ENCODE results near the gene MBLAC1. TPM values are rescaled to one million over a fixed set of nuclear protein-coding genes. Genes with fewer than 3 reads are reported as not detected.

The MBLAC1 gene
- total RNA-seq, 1 experiment from 2014 or later: 5.2 TPM

DNA sequence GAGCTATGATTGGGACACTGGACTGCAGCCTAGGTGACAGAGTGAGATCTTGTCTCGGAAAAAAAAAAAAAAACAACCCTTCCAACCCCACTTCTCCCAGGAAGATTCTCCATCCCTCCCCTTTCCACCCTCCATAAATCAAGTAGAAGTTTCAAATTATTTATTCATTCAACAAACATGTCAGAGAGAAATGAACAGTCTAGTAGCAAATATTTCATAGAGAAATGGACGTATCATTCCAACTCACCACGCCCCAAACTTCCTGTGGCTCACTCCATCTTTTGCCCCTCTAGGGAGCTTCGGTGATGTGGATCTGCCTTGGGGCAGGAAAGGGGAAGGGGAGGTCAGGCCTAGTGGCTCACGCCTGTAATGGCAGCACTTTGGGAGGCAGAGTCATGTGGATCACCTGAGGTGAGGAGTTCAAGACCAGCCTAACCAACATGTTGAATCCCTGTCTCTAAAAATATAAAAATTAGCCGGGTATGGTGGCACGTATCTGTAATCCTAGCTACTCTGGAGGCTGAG lies 32.4 kb downstream of the MBLAC1 start:
- Histone ChIP-seq H3K36me3 (ENCODE audit: control insufficient read depth, insufficient read depth, low read length) (peaks cover 6% of the 10 kb centered on the region), H3K4me1 (ENCODE audit: control insufficient read depth, insufficient read depth, low read length) (peaks cover 31% of the 10 kb centered on the region), H3K27me3 (ENCODE audit: control insufficient read depth, insufficient read depth, low read length) (no peaks in the 10 kb centered on the region), H3K27ac (ENCODE audit: low read length) (peak overlapping the region; percentile 81), H3K9me3 (ENCODE audit: control insufficient read depth, insufficient read depth, low read depth, low read length) (no peaks in the 10 kb centered on the region), H3K4me3 (ENCODE audit: low read depth in 2 of 2, low read length in 2 of 2) (peak overlapping the region; percentile 78 to 91)
- ChIA-PET CTCF (no interaction called here), POLR2A (interaction anchor here (0.7 kb wide), 1 partner anchor 82 kb away, joined by 6 read pairs; no protein-coding TSS in a partner anchor)
- in situ Hi-C loops (cut with HindIII; ENCODE audit: low pct_unique_long_range_greater_than_20kb, low sequenced_read_pairs) (no loop called here), intact Hi-C loops (cut with micrococcal nuclease; ENCODE audit: unreplicated experiment) (no loop called here)
- no TSS peak for BruUV-seq (replicated peaks)
- DNase-seq (ENCODE audit: low read depth, low spot score) (no peak), ATAC-seq (no peak)
- TF ChIP-seq SIN3A (IDR thresholded peaks at IDR 0.05; ENCODE audit: borderline replicate concordance, insufficient read depth, low read depth, low read length) (no peak), POLR2AphosphoS5 (IDR thresholded peaks at IDR 0.05; ENCODE audit: low read depth, low read length) (no peak), TCF7L2 (IDR thresholded peaks at IDR 0.05; ENCODE audit: low read depth, low read length) (no peak)
- TF ChIP-seq, protein P1, sequence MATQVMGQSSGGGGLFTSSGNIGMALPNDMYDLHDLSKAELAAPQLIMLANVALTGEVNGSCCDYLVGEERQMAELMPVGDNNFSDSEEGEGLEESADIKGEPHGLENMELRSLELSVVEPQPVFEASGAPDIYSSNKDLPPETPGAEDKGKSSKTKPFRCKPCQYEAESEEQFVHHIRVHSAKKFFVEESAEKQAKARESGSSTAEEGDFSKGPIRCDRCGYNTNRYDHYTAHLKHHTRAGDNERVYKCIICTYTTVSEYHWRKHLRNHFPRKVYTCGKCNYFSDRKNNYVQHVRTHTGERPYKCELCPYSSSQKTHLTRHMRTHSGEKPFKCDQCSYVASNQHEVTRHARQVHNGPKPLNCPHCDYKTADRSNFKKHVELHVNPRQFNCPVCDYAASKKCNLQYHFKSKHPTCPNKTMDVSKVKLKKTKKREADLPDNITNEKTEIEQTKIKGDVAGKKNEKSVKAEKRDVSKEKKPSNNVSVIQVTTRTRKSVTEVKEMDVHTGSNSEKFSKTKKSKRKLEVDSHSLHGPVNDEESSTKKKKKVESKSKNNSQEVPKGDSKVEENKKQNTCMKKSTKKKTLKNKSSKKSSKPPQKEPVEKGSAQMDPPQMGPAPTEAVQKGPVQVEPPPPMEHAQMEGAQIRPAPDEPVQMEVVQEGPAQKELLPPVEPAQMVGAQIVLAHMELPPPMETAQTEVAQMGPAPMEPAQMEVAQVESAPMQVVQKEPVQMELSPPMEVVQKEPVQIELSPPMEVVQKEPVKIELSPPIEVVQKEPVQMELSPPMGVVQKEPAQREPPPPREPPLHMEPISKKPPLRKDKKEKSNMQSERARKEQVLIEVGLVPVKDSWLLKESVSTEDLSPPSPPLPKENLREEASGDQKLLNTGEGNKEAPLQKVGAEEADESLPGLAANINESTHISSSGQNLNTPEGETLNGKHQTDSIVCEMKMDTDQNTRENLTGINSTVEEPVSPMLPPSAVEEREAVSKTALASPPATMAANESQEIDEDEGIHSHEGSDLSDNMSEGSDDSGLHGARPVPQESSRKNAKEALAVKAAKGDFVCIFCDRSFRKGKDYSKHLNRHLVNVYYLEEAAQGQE (IDR thresholded peaks at IDR 0.05; ENCODE audit: insufficient read depth in 1 of 2, low read depth in 2 of 2, low read length in 1 of 2): no peak
- TF ChIP-seq, protein P2, sequence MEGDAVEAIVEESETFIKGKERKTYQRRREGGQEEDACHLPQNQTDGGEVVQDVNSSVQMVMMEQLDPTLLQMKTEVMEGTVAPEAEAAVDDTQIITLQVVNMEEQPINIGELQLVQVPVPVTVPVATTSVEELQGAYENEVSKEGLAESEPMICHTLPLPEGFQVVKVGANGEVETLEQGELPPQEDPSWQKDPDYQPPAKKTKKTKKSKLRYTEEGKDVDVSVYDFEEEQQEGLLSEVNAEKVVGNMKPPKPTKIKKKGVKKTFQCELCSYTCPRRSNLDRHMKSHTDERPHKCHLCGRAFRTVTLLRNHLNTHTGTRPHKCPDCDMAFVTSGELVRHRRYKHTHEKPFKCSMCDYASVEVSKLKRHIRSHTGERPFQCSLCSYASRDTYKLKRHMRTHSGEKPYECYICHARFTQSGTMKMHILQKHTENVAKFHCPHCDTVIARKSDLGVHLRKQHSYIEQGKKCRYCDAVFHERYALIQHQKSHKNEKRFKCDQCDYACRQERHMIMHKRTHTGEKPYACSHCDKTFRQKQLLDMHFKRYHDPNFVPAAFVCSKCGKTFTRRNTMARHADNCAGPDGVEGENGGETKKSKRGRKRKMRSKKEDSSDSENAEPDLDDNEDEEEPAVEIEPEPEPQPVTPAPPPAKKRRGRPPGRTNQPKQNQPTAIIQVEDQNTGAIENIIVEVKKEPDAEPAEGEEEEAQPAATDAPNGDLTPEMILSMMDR (IDR thresholded peaks at IDR 0.05): no peak

DNA sequence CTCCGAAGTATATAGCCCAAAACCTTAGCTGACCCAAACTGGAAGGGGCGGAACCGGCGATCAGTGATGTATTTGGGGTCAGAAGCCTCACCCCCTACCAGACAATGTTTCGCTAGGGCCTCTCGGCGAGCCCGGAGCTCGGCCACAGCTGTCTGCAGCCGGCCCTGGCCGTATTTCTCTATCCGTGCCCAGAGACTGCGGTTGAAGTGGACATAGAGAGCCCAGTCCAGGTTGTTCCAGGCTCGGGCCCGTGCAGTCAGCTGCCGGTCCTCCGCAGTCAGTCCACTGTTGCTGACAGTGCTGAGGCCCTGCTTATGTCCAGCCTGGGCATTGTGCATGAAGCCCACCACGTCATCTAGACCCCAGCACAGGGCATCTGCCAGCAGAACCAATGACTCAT lies 33.3 kb downstream of the MBLAC1 start:
- ATAC-seq (no peak), DNase-seq (ENCODE audit: low read depth, low spot score) (no peak)
- H3K4me1 ChIP-seq (ENCODE audit: control insufficient read depth, insufficient read depth, low read length): peaks cover 23% of the 10 kb centered on the region
- peaks cover 6% of the 10 kb centered on the region for H3K36me3 ChIP-seq (ENCODE audit: control insufficient read depth, insufficient read depth, low read length)
- no peaks in the 10 kb centered on the region for H3K27me3 ChIP-seq (ENCODE audit: control insufficient read depth, insufficient read depth, low read length)
- BruUV-seq (replicated peaks): no TSS peak
- H3K27ac ChIP-seq (ENCODE audit: low read length): no peak overlapping the region
- intact Hi-C loops (cut with micrococcal nuclease; ENCODE audit: unreplicated experiment): no loop called here
- no peak for TF ChIP-seq SIN3A (IDR thresholded peaks at IDR 0.05; ENCODE audit: borderline replicate concordance, insufficient read depth, low read depth, low read length)
- TF ChIP-seq POLR2AphosphoS5 (IDR thresholded peaks at IDR 0.05; ENCODE audit: low read depth, low read length): no peak
- TF ChIP-seq, protein P1 (IDR thresholded peaks at IDR 0.05; ENCODE audit: insufficient read depth in 1 of 2, low read depth in 2 of 2, low read length in 1 of 2): no peak
- TF ChIP-seq, protein P2 (IDR thresholded peaks at IDR 0.05): no peak
- TF ChIP-seq TCF7L2 (IDR thresholded peaks at IDR 0.05; ENCODE audit: low read depth, low read length): no peak
- in situ Hi-C loops (cut with HindIII; ENCODE audit: low pct_unique_long_range_greater_than_20kb, low sequenced_read_pairs): no loop called here
- H3K4me3 ChIP-seq (ENCODE audit: low read depth in 2 of 2, low read length in 2 of 2): no peak overlapping the region
- ChIA-PET POLR2A (no interaction called here), CTCF (no interaction called here)
- H3K9me3 ChIP-seq (ENCODE audit: control insufficient read depth, insufficient read depth, low read depth, low read length): no peaks in the 10 kb centered on the region

All from Panc1 (cell line).